CD4-positive, alpha-beta memory T cell (primary cell): Measurements from ENCODE around the gene GTF3C1. TPM values are rescaled to one million over a fixed set of nuclear protein-coding genes. Genes with fewer than 3 reads are reported as not detected.
"Not testable (repeated sequence)": the region's sequence is repeated elsewhere in the genome, so short reads cannot be mapped to it uniquely, and the experiment has no call there.

Experiments
- CTCF ChIA-PET: fragments of 350-600 bp; sonication (Branson Sonifier 250); formaldehyde crosslinking; loops from one replicate; lab custom pipeline; 2021; ENCODE audit warnings: inconsistent platforms; ENCODE audit not compliant: partially characterized antibody; lab: Charles Lee
- POLR2A ChIA-PET: fragments of 350-600 bp; sonication (Branson Sonifier 250); formaldehyde crosslinking; loops from one replicate; lab custom pipeline; 2021; ENCODE audit not compliant: partially characterized antibody; lab: Charles Lee
- DNase-seq, 5 donors: peaks; one replicate each; pipeline versions ENCODE4 v3.0.0 to v3.0.0-alpha.2; 2020 to 2022; ENCODE audit warnings: mixed read lengths in 1 of 5
- H3K27ac ChIP-seq: one replicate; pipeline ENCODE4 v1.7.0; 2013; ENCODE audit warnings: low read depth, low read length
- H3K27me3 ChIP-seq: 2 replicates; pipeline ENCODE4 v1.7.0; 2013; ENCODE audit warnings: mild to moderate bottlenecking, low read length, moderate library complexity; ENCODE audit not compliant: insufficient read depth
- H3K36me3 ChIP-seq: 2 replicates; pipeline ENCODE4 v1.7.0; 2013; ENCODE audit warnings: mild to moderate bottlenecking, low read length, moderate library complexity; ENCODE audit not compliant: insufficient read depth
- H3K4me1 ChIP-seq: 2 replicates; pipeline ENCODE4 v1.7.0; 2013; ENCODE audit warnings: mild to moderate bottlenecking, low read length, moderate library complexity; ENCODE audit not compliant: insufficient read depth
- H3K4me3 ChIP-seq, 2 donors: one replicate each; pipeline ENCODE4 v1.7.0; 2013; ENCODE audit warnings: low read length in 2 of 2, mild to moderate bottlenecking in 1 of 2
- H3K9me3 ChIP-seq, 2 donors: one replicate each; pipeline ENCODE4 v1.7.0; 2013; ENCODE audit warnings: low read length in 2 of 2, control low read depth in 1 of 2; ENCODE audit not compliant: control insufficient read depth in 1 of 2
- H3K27ac Mint-ChIP-seq, 7 donors: one replicate each; pipeline ENCODE4 v1.8.0; 2020 to 2021; ENCODE audit warnings: mixed read lengths in 7 of 7, mild to moderate bottlenecking in 6 of 7, inconsistent platforms in 3 of 7, moderate library complexity in 3 of 7
- H3K27me3 Mint-ChIP-seq, 2 donors: one replicate each; pipeline ENCODE4 v1.8.0; 2020 to 2021; ENCODE audit warnings: mixed read lengths in 2 of 2
- H3K36me3 Mint-ChIP-seq, 2 donors: one replicate each; pipeline ENCODE4 v1.8.0; 2020 to 2021; ENCODE audit warnings: mixed read lengths in 2 of 2, inconsistent platforms in 1 of 2, mild to moderate bottlenecking in 1 of 2
- H3K4me1 Mint-ChIP-seq, 4 donors: one replicate each; pipeline ENCODE4 v1.8.0; 2020 to 2021; ENCODE audit warnings: mixed read lengths in 4 of 4, mild to moderate bottlenecking in 1 of 4
- H3K4me3 Mint-ChIP-seq, 8 donors: one replicate each; pipeline ENCODE4 v1.8.0; 2020 to 2021; ENCODE audit warnings: mixed read lengths in 8 of 8, mild to moderate bottlenecking in 7 of 8, moderate library complexity in 6 of 8, inconsistent platforms in 3 of 8
- H3K9me3 Mint-ChIP-seq, 8 donors: one replicate each; pipeline ENCODE4 v1.8.0; 2020 to 2021; ENCODE audit warnings: mixed read lengths in 8 of 8, mild to moderate bottlenecking in 5 of 8, inconsistent platforms in 3 of 8, moderate library complexity in 1 of 8
- intact Hi-C: fragments of 100-400 bp; cut with micrococcal nuclease; formaldehyde crosslinking; loops from one replicate; pipeline ENCODE4 v1.15.1; 2023
- polyA plus RNA-seq, 2 donors: library from polyadenylated mRNA; unstranded; fragments of 300-500 nt; fragmentation: Illumina TruSeq; gene quantifications; one replicate each; pipeline ENCODE4 v1.2.3, GENCODE V29; 2021
- total RNA-seq, 2 experiments: library from RNA; stranded (reverse); gene quantifications; one replicate each; pipeline ENCODE4 v1.2.3, GENCODE V29; 2021

The GTF3C1 gene
- total and polyA plus RNA-seq, 4 experiments from 2014 or later: 4.8 to 53.1 (median 39.5) TPM

DNA sequence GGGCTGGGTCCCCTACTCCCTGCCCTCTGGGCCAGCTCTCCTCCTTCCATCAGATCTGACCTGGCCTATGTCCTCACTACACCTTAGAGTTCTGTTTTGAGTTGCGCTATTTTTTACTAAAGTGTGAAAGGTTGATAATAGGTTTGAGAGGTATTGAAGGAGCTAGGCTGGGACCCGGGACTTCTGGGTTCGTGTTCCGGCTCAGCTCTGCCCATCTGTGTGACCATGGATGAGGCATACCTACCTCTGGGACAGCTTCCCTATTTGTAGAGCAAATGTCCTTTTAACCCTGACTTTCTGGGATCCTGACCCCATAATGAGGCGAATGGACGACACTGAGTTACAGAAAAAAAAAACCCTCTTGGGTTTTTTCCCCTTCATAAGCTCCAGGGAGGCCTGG lies 111.8 kb downstream of the GTF3C1 start:
- Mint-ChIP-seq H3K4me1 (peaks cover 7 to 9% (median 8%) of the 10 kb centered on the region in 4 donors), H3K36me3 (peaks cover 48 to 76% of the 10 kb centered on the region in 2 donors), H3K27me3 (no peaks in the 10 kb centered on the region), H3K4me3 (no peak overlapping the region), H3K9me3 (no peaks in the 10 kb centered on the region), H3K27ac (peak overlapping the region in 2 of 7 donors; percentile 24 to 53)
- intact Hi-C loops: no loop called here
- CTCF ChIA-PET: interaction anchor here (1.3 kb wide), 1 partner anchor 8 kb away, joined by 3 read pairs; no protein-coding TSS in a partner anchor
- Histone ChIP-seq H3K9me3 (no peaks in the 10 kb centered on the region), H3K36me3 (peaks cover 77% of the 10 kb centered on the region), H3K27me3 (no peaks in the 10 kb centered on the region), H3K4me1 (no peaks in the 10 kb centered on the region), H3K27ac (no peak overlapping the region), H3K4me3 (no peak overlapping the region)
- DNase-seq: no peak
- POLR2A ChIA-PET: interaction anchor here (0.6 to 2.4 kb wide), 6 partner anchors 11 to 35 kb away, joined by 3 to 7 read pairs (median 3); partner anchors contain the start of gene IL21R

DNA sequence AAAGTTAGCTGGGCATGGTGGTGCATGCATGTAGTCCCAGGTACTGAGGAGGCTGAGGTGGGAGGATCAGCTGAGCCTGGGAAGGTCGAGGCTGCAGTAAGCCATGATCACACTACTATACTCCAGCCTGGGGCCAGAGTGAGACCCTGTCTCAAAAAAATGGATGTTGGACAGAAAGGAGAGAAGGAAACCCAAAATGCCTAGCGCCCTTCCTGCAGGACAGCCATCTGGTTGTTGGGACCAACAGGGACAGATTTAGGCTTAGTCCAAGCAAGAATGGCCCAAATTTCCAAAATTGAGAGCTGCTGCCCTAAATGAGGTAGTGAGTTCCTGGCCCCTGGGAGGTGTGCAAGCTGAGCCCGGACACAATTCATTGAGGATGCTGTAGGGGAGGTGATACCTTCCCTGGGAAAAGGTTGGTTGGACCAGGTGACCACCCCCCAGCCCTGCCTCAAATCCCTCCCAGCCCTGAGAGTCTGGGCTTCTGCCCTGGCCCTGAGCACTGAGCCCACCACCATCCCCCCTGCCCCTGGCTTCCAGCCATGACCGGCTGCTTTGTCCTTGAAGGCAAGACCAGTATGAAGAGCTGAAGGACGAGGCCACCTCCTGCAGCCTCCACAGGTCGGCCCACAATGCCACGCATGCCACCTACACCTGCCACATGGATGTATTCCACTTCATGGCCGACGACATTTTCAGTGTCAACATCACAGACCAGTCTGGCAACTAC lies 112.6 kb downstream of the GTF3C1 start:
- Mint-ChIP-seq H3K4me1 (peaks cover 11 to 13% (median 12%) of the 10 kb centered on the region in 4 donors), H3K9me3 (no peaks in the 10 kb centered on the region), H3K4me3 (no peak overlapping the region), H3K27ac (peak overlapping the region in 6 of 7 donors; percentile 25 to 81 (median 57)), H3K27me3 (no peaks in the 10 kb centered on the region), H3K36me3 (peaks cover 47 to 76% of the 10 kb centered on the region in 2 donors)
- no peak for DNase-seq
- Histone ChIP-seq H3K27me3 (no peaks in the 10 kb centered on the region), H3K4me3 (no peak overlapping the region), H3K27ac (no peak overlapping the region), H3K9me3 (no peaks in the 10 kb centered on the region), H3K4me1 (no peaks in the 10 kb centered on the region), H3K36me3 (peaks cover 78% of the 10 kb centered on the region)
- ChIA-PET POLR2A (interaction anchor here (0.6 to 2.4 kb wide), 7 partner anchors 10 to 36 kb away, joined by 3 to 7 read pairs (median 4); partner anchors contain the start of gene IL21R), CTCF (interaction anchor here (1.3 kb wide), 1 partner anchor 9 kb away, joined by 3 read pairs; no protein-coding TSS in a partner anchor)
- intact Hi-C loops: no loop called here

DNA sequence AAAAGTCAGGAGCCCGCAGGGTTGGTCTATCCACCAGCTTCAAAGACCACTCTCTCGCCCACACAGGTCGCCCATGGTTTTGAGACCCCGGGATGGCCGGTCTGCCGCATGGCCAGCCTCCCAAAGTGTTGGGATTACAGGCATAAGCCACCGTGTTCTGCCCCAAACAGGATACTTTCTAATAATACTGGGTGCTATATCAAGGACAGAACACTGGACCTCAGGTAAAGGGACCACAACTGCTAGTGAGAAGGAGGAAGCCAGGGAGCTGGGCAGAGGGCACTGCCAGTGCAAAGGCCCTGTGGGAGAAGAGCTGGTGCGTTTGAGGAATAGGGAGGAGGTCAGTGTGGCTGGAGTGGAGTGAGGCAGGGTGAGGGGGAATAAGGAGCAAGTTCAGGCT lies 113.6 kb downstream of the GTF3C1 start:
- peak overlapping the region in 6 of 7 donors; percentile 25 to 91 (median 84) for H3K27ac Mint-ChIP-seq
- POLR2A ChIA-PET: interaction anchor here (1.6 kb wide), 1 partner anchor 29 kb away, joined by 4 read pairs; no protein-coding TSS in a partner anchor
- H3K4me1 Mint-ChIP-seq: peaks cover 11 to 13% (median 12%) of the 10 kb centered on the region in 4 donors

DNA sequence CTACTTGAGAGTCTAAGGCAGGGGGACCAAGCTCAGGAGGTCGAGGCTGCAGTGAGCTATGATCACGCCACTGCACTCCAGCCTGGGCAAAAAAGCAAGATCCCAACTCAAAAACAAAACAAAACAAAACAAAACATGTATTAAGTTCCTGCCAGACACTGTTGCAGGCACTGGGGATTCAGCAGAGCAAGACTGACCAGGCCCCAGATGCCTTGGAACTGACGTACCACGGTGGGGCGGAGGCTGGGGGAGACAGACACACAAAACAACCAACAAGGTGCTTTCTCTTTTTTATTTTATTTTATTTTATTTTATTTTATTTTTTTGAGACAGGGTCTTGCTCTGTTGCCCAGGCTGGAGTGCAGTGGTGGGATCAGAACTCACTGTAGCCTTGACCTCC lies 114.6 kb downstream of the GTF3C1 start:
- POLR2A ChIA-PET: interaction anchor here (1.2 kb wide), 1 partner anchor 16 kb away, joined by 3 read pairs; no protein-coding TSS in a partner anchor
- H3K4me1 ChIP-seq, intact Hi-C loops, H3K4me3 ChIP-seq, DNase-seq, H3K9me3 ChIP-seq, H3K27me3 ChIP-seq, H3K4me3 Mint-ChIP-seq, CTCF ChIA-PET, H3K27me3 Mint-ChIP-seq, H3K27ac ChIP-seq, H3K9me3 Mint-ChIP-seq: not testable (repeated sequence)
- H3K27ac Mint-ChIP-seq: peak overlapping the region in 3 of 7 donors; percentile 12 to 71 (median 37)
- H3K4me1 Mint-ChIP-seq: peaks cover 11 to 19% (median 12%) of the 10 kb centered on the region in 4 donors
- peaks cover 43 to 70% of the 10 kb centered on the region in 2 donors for H3K36me3 Mint-ChIP-seq
- H3K36me3 ChIP-seq: peaks cover 82% of the 10 kb centered on the region

More for the DNA sequence above, 113.6 kb downstream of the GTF3C1 start:
- intact Hi-C loops: no loop called here
- Histone ChIP-seq H3K4me1 (no peaks in the 10 kb centered on the region), H3K27me3 (no peaks in the 10 kb centered on the region), H3K36me3 (peaks cover 80% of the 10 kb centered on the region), H3K9me3 (no peaks in the 10 kb centered on the region), H3K27ac (no peak overlapping the region), H3K4me3 (no peak overlapping the region)
- CTCF ChIA-PET: no interaction called here
- no peak for DNase-seq
- Mint-ChIP-seq H3K9me3 (no peaks in the 10 kb centered on the region), H3K36me3 (peaks cover 43 to 73% of the 10 kb centered on the region in 2 donors), H3K27me3 (no peaks in the 10 kb centered on the region), H3K4me3 (no peak overlapping the region)

DNA sequence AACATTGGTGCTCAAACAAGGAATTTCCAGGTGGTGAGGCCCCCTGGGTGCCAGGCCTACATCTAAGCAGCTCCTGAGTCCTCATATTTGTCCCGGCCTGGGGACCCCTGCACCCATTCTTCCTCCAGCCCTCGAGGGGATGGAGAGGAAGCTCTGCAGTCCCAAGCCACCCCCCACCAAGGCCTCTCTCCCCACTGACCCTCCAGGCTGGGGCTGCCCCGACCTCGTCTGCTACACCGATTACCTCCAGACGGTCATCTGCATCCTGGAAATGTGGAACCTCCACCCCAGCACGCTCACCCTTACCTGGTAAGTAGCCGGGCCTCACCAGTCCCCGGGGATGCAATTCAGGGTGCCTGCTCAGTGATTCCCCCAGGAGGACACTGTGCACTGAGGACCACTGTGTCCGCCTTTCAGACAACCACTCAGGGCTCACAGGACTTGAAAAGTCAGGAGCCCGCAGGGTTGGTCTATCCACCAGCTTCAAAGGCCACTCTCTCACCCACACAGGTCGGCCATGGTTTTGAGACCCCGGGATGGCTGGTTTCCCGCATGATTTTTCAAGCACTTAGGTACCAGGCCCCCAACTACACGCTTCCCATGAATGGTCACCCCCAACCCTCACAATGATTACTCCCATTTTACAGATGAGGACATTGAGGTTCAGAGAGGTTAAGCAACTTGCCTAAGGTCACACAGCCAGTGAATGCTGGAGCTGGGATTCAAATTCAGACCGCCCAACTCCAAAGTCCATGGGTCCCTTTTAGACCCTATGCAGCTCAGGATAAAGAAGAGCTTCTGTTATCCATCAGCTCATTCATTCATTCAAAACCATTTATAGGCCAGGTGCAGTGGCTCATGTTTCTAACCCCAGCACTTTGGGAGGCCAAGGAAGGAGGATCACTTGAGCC lies 115.3 kb downstream of the GTF3C1 start:
- Histone ChIP-seq H3K27ac (no peak overlapping the region), H3K27me3 (no peaks in the 10 kb centered on the region), H3K4me1 (no peaks in the 10 kb centered on the region), H3K4me3 (no peak overlapping the region), H3K36me3 (peaks cover 79% of the 10 kb centered on the region), H3K9me3 (no peaks in the 10 kb centered on the region)
- intact Hi-C loops: no loop called here
- peak overlapping the region in 5 of 7 donors; percentile 29 to 80 (median 47) for H3K27ac Mint-ChIP-seq
- POLR2A ChIA-PET: interaction anchor here (0.7 to 1.2 kb wide), 2 partner anchors 17 to 27 kb away, joined by 3 read pairs; no protein-coding TSS in a partner anchor
- peaks cover 41 to 64% of the 10 kb centered on the region in 2 donors for H3K36me3 Mint-ChIP-seq
- peaks cover 11 to 18% (median 11%) of the 10 kb centered on the region in 4 donors for H3K4me1 Mint-ChIP-seq
- CTCF ChIA-PET: interaction anchor here (1.1 kb wide), 1 partner anchor 13 kb away, joined by 5 read pairs; no protein-coding TSS in a partner anchor
- no peak overlapping the region for H3K4me3 Mint-ChIP-seq
- no peaks in the 10 kb centered on the region for H3K27me3 Mint-ChIP-seq
- H3K9me3 Mint-ChIP-seq: no peaks in the 10 kb centered on the region
- no peak for DNase-seq

DNA sequence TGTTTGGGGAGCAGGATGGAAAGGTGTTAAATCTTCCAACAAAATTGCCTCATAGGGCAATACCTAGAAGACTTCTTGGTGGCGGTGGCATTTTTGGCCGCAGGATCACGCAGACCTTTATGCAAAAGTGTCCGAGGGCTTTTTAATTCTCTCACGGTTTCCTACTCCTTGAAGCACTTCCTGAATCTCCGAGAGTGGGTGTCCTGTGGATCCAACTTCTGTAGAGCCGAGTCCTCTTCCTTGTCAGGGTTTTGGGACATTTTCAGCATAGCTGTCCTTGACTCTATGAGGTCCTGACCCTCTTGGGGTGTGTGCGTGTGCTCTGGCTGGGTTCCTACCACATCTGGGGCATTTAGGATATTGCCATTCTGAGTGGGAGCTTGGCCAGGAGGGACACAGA lies 116.1 kb downstream of the GTF3C1 start:
- no peaks in the 10 kb centered on the region for H3K27me3 ChIP-seq
- ChIA-PET CTCF (interaction anchor here (1.1 kb wide), 1 partner anchor 13 kb away, joined by 5 read pairs; no protein-coding TSS in a partner anchor), POLR2A (interaction anchor here (0.7 kb wide), 1 partner anchor 26 kb away, joined by 3 read pairs; no protein-coding TSS in a partner anchor)
- Mint-ChIP-seq H3K4me1 (peaks cover 9 to 15% (median 10%) of the 10 kb centered on the region in 4 donors), H3K27ac (peak overlapping the region in 4 of 7 donors; percentile 60 to 81 (median 72)), H3K36me3 (peaks cover 37 to 57% of the 10 kb centered on the region in 2 donors), H3K4me3 (no peak overlapping the region), H3K9me3 (no peaks in the 10 kb centered on the region), H3K27me3 (no peaks in the 10 kb centered on the region)
- DNase-seq: no peak
- H3K4me1 ChIP-seq: peaks cover 1% of the 10 kb centered on the region
- H3K36me3 ChIP-seq: peaks cover 71% of the 10 kb centered on the region
- H3K9me3 ChIP-seq: no peaks in the 10 kb centered on the region
- H3K4me3 ChIP-seq: no peak overlapping the region
- H3K27ac ChIP-seq: no peak overlapping the region
- intact Hi-C loops: no loop called here
